Aorta (tissue), 5 donors: ENCODE measurements around the gene ST7. TPM values are rescaled to one million over a fixed set of nuclear protein-coding genes. Genes with fewer than 3 reads are reported as not detected.

Experiments used
- ATAC-seq: fragments of 200-7000 bp; cut with Tn5 transposase; one replicate; pipeline ENCODE4 v1.9.1; 2022; ENCODE audit warnings: moderate library complexity; ENCODE audit not compliant: low FRiP score
- DNase-seq, 2 donors: peaks; one replicate each; pipeline ENCODE4 v3.0.0-alpha.2; 2020
- H3K27ac ChIP-seq, 2 donors: one replicate each; pipeline ENCODE4 v1.5.1; 2013; ENCODE audit warnings: low read length in 2 of 2, mild to moderate bottlenecking in 2 of 2, moderate library complexity in 2 of 2, control low read depth in 1 of 2, inconsistent platforms in 1 of 2, low read depth in 1 of 2
- H3K27me3 ChIP-seq, 2 donors: one replicate each; pipeline ENCODE4 v1.6.1; 2013; ENCODE audit warnings: control low read depth in 1 of 2, low read length in 1 of 2, mild to moderate bottlenecking in 1 of 2, moderate library complexity in 1 of 2; ENCODE audit not compliant: insufficient read depth in 2 of 2, control insufficient read depth in 1 of 2
- H3K36me3 ChIP-seq, 2 donors: one replicate each; pipeline ENCODE4 v1.6.1; 2013; ENCODE audit warnings: control low read depth in 1 of 2, low read length in 1 of 2, mild to moderate bottlenecking in 1 of 2; ENCODE audit not compliant: insufficient read depth in 2 of 2, control insufficient read depth in 1 of 2
- H3K4me1 ChIP-seq, 2 donors: one replicate each; pipeline ENCODE4 v1.6.1; 2013; ENCODE audit warnings: low read length in 2 of 2, control low read depth in 1 of 2, mild to moderate bottlenecking in 1 of 2, moderate library complexity in 1 of 2; ENCODE audit not compliant: insufficient read depth in 2 of 2, control insufficient read depth in 1 of 2
- H3K4me3 ChIP-seq, 2 donors: one replicate each; pipeline ENCODE4 v1.5.1; 2013; ENCODE audit warnings: low read length in 2 of 2, control low read depth in 1 of 2, mild to moderate bottlenecking in 1 of 2
- H3K9me3 ChIP-seq: one replicate; pipeline ENCODE4 v1.6.1; 2013; ENCODE audit warnings: mild to moderate bottlenecking, low read length; ENCODE audit not compliant: control insufficient read depth
- WGBS, 2 donors: extraction: QIAGEN DNeasy Blood & Tissue Kit; methylation state at CpG; one replicate each; pipeline ENCODE4 v1.1.7; 2013; 5-methylcytosine and 5-hydroxymethylcytosine counted together
- intact Hi-C, 2 donors: fragments of 100-400 bp; cut with DNase I; formaldehyde crosslinking; loops; one replicate each; pipeline versions ENCODE4 v1.14.2 to v1.15.0; 2022
- polyA plus RNA-seq, 2 donors: library from polyadenylated mRNA; stranded (reverse); fragments of 200-250 nt; gene quantifications; one replicate each; pipeline ENCODE4 v1.2.3, GENCODE V29; 2013
- total RNA-seq, 2 donors: library from RNA; stranded (reverse); fragmentation: NEBNext Ultra II Directional; extraction: Animal tissue kit (Norgen Biotek cat#: 25700); gene quantifications; one replicate each; pipeline ENCODE4 v1.2.1, GENCODE V29; 2021
- donor health status: healthy with polysubstance abuse.
- donor health status: Bipolar disorder and iron deficiency.
- donor health status: DM: no; HTN: no; CAD: no.
- donor health status: DM: no; HTN: no; CAD: no.
- donor health status: DM: yes; HTN: yes; CAD: no.

Gene ST7
- total and polyA plus RNA-seq, 4 donors: 24.2 to 35.3 (median 31.9) TPM

DNA sequence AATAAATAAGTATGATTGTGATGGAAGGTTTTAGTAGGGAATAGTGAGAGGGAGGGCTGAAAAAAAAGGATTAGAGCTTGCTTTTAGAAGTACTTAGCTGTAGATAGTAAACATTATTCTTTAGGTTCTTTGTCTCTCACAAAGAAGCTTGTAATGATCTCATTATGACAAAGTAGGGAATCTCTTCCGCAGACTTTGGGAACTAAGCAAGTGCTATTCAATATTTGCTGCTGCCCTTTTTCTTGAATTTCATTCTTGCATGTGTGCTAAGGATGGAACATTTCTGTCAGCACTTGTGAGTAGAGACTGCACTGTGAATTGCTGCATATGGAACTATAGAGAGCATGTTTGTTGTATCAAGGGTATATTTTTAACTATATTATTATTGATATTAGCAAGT lies 173.4 kb downstream of the ST7 start:
- Histone ChIP-seq H3K9me3 (no peaks in the 10 kb centered on the region), H3K4me1 (peaks cover 2 to 3% of the 10 kb centered on the region in 2 donors), H3K27ac (no peak overlapping the region), H3K27me3 (no peaks in the 10 kb centered on the region), H3K4me3 (no peak overlapping the region), H3K36me3 (no peaks in the 10 kb centered on the region)
- ATAC-seq (no peak), DNase-seq (no peak)
- 93 to 95% methylated on average over 1 of the region's 1 CpG for WGBS, 2 donors
- intact Hi-C loops: loop anchor here in 1 of 2 donors (2.0 kb wide), 1 partner anchor 196 kb away; no protein-coding TSS in a partner anchor

DNA sequence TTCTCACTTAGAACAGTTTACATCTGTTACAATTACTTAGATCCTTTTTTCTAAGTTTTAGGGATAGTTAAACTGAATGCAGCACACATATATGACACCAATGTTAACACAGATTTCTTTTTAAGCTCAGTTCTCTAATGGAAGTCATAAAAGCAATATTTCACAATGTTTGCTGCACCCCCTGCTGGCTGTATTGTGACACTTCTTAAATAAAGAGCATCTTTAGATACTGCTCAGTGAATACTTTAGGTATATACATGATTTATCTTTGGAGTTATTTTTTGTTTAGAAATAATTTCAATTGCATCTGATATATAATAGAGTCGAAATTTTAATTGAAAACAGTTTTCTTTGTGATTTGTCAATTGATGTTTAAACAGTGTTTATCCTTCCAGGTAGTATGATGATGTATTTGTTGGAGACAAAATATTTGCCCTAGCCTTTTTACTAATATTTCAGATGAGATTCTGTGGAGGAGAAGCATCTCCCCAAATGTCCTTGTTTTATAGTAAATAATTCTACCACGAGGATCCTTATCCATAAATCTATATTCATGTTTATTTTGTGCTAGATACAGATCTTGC lies 174.4 kb downstream of the ST7 start:
- ATAC-seq (peak; percentile 69), DNase-seq (peak in 1 of 2 donors; percentile 50)
- Histone ChIP-seq H3K27me3 (no peaks in the 10 kb centered on the region), H3K36me3 (no peaks in the 10 kb centered on the region), H3K4me3 (no peak overlapping the region), H3K9me3 (no peaks in the 10 kb centered on the region), H3K4me1 (peaks cover 2 to 3% of the 10 kb centered on the region in 2 donors), H3K27ac (no peak overlapping the region)
- 35 to 43% methylated on average over 2 of the region's 2 CpGs for WGBS, 2 donors
- intact Hi-C loops: loop anchor here in 1 of 2 donors (2.0 kb wide), 1 partner anchor 197 kb away; no protein-coding TSS in a partner anchor

DNA sequence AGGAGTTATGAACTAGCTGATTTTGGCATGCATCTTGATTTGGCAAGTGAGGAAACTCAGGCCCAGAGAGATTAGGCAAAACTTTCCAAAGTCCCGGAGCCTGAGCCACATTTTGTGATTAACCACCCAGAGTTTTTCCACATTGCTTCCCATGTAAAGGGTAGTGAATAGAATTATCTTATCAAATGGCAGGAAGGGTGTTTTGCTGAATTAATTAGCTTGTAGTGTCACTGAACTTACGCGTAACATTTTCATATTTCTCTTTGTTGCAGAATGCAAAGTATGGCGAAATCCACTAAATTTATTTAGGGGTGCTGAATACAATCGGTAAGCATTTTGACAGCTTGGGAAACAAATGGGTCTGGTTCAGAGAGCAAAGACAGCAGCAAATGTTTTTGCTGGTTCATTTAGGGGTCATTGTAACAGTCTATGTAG lies 176.2 kb downstream of the ST7 start:
- DNase-seq (peak in 1 of 2 donors; percentile 48), ATAC-seq (peak; percentile 77)
- WGBS, 2 donors: 6 to 14% methylated on average over 5 of the region's 5 CpGs
- Histone ChIP-seq H3K4me1 (peaks cover 2 to 3% of the 10 kb centered on the region in 2 donors), H3K4me3 (no peak overlapping the region), H3K27ac (no peak overlapping the region), H3K27me3 (no peaks in the 10 kb centered on the region), H3K36me3 (peaks cover 0 to 2% of the 10 kb centered on the region in 2 donors), H3K9me3 (no peaks in the 10 kb centered on the region)
- intact Hi-C loops: no loop called here

DNA sequence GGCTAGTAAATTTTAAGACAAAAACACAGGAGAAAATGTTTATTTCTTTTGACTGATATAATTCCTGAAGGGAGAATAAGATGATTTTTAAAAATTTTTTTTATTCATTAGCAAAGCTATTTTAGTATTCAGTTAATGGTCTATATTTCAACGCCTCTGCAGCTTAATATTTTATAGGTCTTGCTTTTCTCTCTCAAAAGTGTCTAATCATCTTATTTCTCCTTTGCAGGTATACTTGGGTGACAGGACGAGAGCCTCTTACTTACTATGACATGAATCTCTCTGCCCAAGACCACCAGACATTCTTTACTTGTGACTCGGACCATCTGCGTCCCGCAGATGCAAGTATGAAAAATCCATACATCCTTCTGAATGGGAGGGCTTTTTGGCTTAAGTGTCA lies 177.0 kb downstream of the ST7 start:
- H3K4me1 ChIP-seq: peaks cover 2 to 3% of the 10 kb centered on the region in 2 donors
- ATAC-seq (no peak), DNase-seq (no peak)
- intact Hi-C loops: no loop called here
- H3K4me3 ChIP-seq: no peak overlapping the region
- H3K27ac ChIP-seq: no peak overlapping the region
- WGBS, 2 donors: 97% methylated on average over 5 of the region's 5 CpGs
- H3K36me3 ChIP-seq: peaks cover 0 to 2% of the 10 kb centered on the region in 2 donors
- no peaks in the 10 kb centered on the region for H3K9me3 ChIP-seq
- H3K27me3 ChIP-seq: no peaks in the 10 kb centered on the region

DNA sequence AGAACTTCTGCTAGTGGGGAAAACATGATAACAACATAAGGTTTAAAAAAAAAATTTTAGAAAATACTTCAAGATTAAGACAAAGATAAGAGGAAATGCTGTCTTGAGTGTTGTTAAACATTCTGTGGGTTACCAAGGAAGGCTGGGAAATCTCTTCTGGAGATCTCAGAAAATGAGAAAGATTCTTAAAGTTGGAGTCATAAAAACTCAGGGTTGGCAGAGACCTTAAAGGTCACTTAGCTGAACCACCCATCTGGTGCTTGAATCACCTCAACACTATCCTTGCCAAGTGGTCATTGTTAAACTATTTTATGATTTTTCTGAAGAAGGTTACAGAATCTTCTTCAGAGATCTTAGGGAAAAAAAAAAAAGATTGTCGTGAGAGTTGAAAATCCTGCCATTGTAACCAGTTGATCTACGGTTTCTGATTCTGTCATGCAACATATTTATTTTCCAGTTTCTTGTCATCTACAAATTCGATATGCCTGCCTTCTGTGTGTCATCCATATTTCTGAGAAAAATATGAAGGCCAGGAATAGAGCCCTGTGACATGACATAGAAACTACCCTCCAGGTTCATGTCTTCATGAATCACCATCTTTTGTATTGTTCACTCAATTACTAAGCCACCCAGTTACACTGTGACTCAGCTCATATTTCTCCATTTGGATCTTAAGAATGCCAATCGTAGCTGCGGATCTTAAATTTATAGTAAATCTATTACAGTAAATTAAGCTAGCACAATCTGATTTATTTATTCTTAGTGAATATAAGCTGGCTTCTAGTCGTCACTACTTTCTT lies 179.2 kb downstream of the ST7 start:
- no peak overlapping the region for H3K4me3 ChIP-seq
- H3K36me3 ChIP-seq: peaks cover 0 to 3% of the 10 kb centered on the region in 2 donors
- H3K27ac ChIP-seq: no peak overlapping the region
- no peak for DNase-seq
- H3K4me1 ChIP-seq: peaks cover 0 to 2% of the 10 kb centered on the region in 2 donors
- intact Hi-C loops: no loop called here
- H3K27me3 ChIP-seq: no peaks in the 10 kb centered on the region
- WGBS, 2 donors: 90 to 95% methylated on average over 6 of the region's 6 CpGs
- H3K9me3 ChIP-seq: no peaks in the 10 kb centered on the region
- ATAC-seq: no peak

DNA sequence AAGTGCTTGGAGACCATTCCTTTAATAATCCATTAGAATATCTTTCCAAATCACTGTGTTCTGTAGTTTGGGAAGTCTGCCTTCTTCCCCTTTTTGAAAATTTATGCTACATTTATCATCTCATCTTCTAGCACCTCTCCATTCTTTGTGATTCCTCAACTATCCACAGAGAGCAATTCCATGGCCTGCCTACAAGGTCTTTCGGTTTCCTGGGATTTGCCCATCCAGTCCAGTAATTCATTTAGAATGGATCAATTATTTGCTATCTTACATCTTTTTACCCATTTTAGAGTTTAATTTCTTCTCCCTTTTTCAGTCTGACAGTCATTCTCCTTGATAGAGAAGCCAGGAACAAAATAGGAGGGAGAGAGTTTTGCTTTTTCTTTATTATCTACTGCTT lies 179.8 kb downstream of the ST7 start:
- intact Hi-C loops: no loop called here
- no peak for DNase-seq
- peaks cover 0 to 3% of the 10 kb centered on the region in 2 donors for H3K36me3 ChIP-seq
- H3K9me3 ChIP-seq: no peaks in the 10 kb centered on the region
- H3K4me1 ChIP-seq: peaks cover 0 to 2% of the 10 kb centered on the region in 2 donors
- no peak overlapping the region for H3K27ac ChIP-seq
- ATAC-seq: no peak
- no peak overlapping the region for H3K4me3 ChIP-seq
- H3K27me3 ChIP-seq: no peaks in the 10 kb centered on the region
- WGBS, 2 donors: 98% methylated on average over 1 of the region's 1 CpG

DNA sequence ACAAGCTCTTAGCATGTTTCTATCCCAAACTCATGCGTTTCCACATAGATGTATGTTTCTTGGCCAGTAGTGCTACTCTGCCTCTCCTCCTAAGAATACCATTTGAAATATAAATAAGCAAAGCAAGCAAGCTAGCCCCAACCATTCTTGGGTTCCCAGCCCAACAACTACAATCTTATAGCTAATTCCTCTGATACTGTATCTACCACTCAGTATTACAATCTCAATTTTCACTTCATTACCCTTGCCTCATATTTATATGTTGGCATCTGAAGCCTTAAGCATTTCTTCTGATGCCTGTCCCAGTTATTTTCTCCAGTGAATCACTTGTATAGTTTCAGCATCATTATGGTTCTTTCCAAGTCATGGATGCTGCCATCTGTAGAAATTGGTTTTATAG lies 181.1 kb downstream of the ST7 start:
- intact Hi-C loops: no loop called here
- WGBS, 2 donors: 35 to 39% methylated on average over 1 of the region's 1 CpG
- H3K27ac ChIP-seq: no peak overlapping the region
- no peaks in the 10 kb centered on the region for H3K27me3 ChIP-seq
- no peak for ATAC-seq
- DNase-seq: no peak
- no peaks in the 10 kb centered on the region for H3K9me3 ChIP-seq
- peaks cover 0 to 3% of the 10 kb centered on the region in 2 donors for H3K36me3 ChIP-seq
- no peak overlapping the region for H3K4me3 ChIP-seq
- H3K4me1 ChIP-seq: no peaks in the 10 kb centered on the region

DNA sequence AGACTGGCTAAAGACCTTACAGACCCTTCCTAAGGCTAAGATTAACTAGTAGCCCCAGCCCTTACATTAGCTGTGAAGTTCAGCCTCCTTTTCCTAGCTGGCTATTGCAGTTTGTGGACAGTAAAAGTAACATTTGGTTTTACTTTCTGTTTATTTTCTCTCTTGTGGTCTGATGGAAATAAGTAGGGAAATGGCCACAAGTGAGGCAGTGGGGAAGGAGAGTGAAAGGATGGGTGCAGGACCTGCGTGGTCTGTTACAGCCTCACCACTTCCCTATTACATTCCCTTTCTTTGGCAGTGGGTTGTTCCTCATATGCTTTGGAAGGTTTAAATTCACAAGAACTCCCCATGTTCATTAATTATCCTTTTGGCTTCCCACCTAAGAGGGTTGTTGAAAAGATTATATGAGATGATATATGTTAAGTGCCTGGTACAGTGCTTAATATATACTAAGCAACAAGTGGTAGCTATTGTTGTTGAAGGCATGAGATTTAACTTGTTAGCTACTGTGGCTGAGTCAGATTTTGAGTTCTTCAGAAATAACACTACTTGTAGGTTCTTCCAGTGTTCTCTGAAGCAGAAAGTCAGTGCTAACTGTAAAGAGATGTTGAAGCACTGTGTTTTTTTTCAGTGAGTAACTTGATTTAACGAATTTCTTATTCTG lies 181.7 kb downstream of the ST7 start:
- DNase-seq: peak in 1 of 2 donors; percentile 47

More for the DNA sequence above, 181.7 kb downstream of the ST7 start:
- Histone ChIP-seq H3K36me3 (peaks cover 0 to 3% of the 10 kb centered on the region in 2 donors), H3K27me3 (no peaks in the 10 kb centered on the region), H3K4me1 (no peaks in the 10 kb centered on the region), H3K27ac (no peak overlapping the region), H3K9me3 (no peaks in the 10 kb centered on the region), H3K4me3 (no peak overlapping the region)
- intact Hi-C loops: no loop called here
- 95 to 98% methylated on average over 2 of the region's 2 CpGs for WGBS, 2 donors
- ATAC-seq: no peak
